ENCODE measurements around the gene UTP25. TPM values are rescaled to one million over a fixed set of nuclear protein-coding genes. Genes with fewer than 3 reads are reported as not detected.

The UTP25 gene
- total and polyA plus RNA-seq, 2 experiments from 2014 or later: 3.1 to 5.4 TPM

- Histone ChIP-seq H3K27ac (no peak overlapping the region), H3K4me1 (ENCODE audit: low read depth) (no peaks in the 10 kb centered on the region), H3K36me3 (peaks cover 43% of the 10 kb centered on the region), H3K4me3 (no peak overlapping the region), H3K27me3 (no peaks in the 10 kb centered on the region), H3K9me3 (ENCODE audit: low read depth) (no peaks in the 10 kb centered on the region)
- DNase-seq (ENCODE audit: low read depth in 1 of 2, low spot score in 1 of 2): no peak
- no peak for TF ChIP-seq CTCF (IDR thresholded peaks at IDR 0.05; ENCODE audit: low read depth, low read length)
These were observed 3.0 kb downstream of the UTP25 start for GRCh38 chr1:209830722-209831121.

GRCh38 chr1:209831615-209832014 is 3.8 kb downstream of the UTP25 start:
- Histone ChIP-seq H3K27me3 (no peaks in the 10 kb centered on the region), H3K36me3 (peaks cover 48% of the 10 kb centered on the region), H3K9me3 (ENCODE audit: low read depth) (no peaks in the 10 kb centered on the region), H3K4me3 (no peak overlapping the region), H3K4me1 (ENCODE audit: low read depth) (no peaks in the 10 kb centered on the region), H3K27ac (no peak overlapping the region)
- no peak for DNase-seq (ENCODE audit: low read depth in 1 of 2, low spot score in 1 of 2)
- TF ChIP-seq CTCF (IDR thresholded peaks at IDR 0.05; ENCODE audit: low read depth, low read length): no peak

GRCh38 chr1:209835782-209836298 is 8.1 kb downstream of the UTP25 start:
- Histone ChIP-seq H3K9me3 (ENCODE audit: low read depth) (no peaks in the 10 kb centered on the region), H3K27me3 (no peaks in the 10 kb centered on the region), H3K4me1 (ENCODE audit: low read depth) (no peaks in the 10 kb centered on the region), H3K27ac (no peak overlapping the region), H3K36me3 (peaks cover 73% of the 10 kb centered on the region), H3K4me3 (no peak overlapping the region)
- TF ChIP-seq CTCF (IDR thresholded peaks at IDR 0.05; ENCODE audit: low read depth, low read length): no peak
- peak in 1 of 2 donors; percentile 9 for DNase-seq (ENCODE audit: low read depth in 1 of 2, low spot score in 1 of 2)

GRCh38 chr1:209837671-209838070 is 9.9 kb downstream of the UTP25 start:
- Histone ChIP-seq H3K4me1 (ENCODE audit: low read depth) (no peaks in the 10 kb centered on the region), H3K27me3 (no peaks in the 10 kb centered on the region), H3K27ac (no peak overlapping the region), H3K4me3 (no peak overlapping the region), H3K9me3 (ENCODE audit: low read depth) (no peaks in the 10 kb centered on the region), H3K36me3 (peaks cover 79% of the 10 kb centered on the region)
- TF ChIP-seq CTCF (IDR thresholded peaks at IDR 0.05; ENCODE audit: low read depth, low read length): no peak
- DNase-seq (ENCODE audit: low read depth in 1 of 2, low spot score in 1 of 2): no peak

- TF ChIP-seq CTCF (IDR thresholded peaks at IDR 0.05; ENCODE audit: low read depth, low read length): no peak
- H3K27ac ChIP-seq: no peak overlapping the region
- DNase-seq (ENCODE audit: low read depth in 1 of 2, low spot score in 1 of 2): no peak
- H3K4me1 ChIP-seq (ENCODE audit: low read depth): no peaks in the 10 kb centered on the region
- H3K36me3 ChIP-seq: peaks cover 76% of the 10 kb centered on the region
- H3K9me3 ChIP-seq (ENCODE audit: low read depth): no peaks in the 10 kb centered on the region
- no peak overlapping the region for H3K4me3 ChIP-seq
- no peaks in the 10 kb centered on the region for H3K27me3 ChIP-seq
These were observed 10.8 kb downstream of the UTP25 start for GRCh38 chr1:209838537-209838936.

Measured in cardiac muscle cell (in vitro differentiated cells and primary cell).